GM12878 (cell line): ENCODE results near the gene DPY19L3. TPM values are rescaled to one million over a fixed set of nuclear protein-coding genes. Genes with fewer than 3 reads are reported as not detected.

Source experiments
- ATAC-seq: fragments of 200-7000 bp; cut with Tn5 transposase; 3 replicates; pipeline ENCODE4 v1.9.1; 2020; ENCODE audit warnings: mild to moderate bottlenecking, moderate library complexity
- BruUV-seq: library from RNA; stranded (reverse); fragments of 400-500 nt; replicated peaks from 2 replicates; lab custom pipeline; 2021; lab: Mats Ljungman, UMichigan
- CTCF ChIA-PET: fragments of 300-600 bp; sonication (Branson Sonifier 250); formaldehyde crosslinking; extraction: SDS; loops from one replicate; lab custom pipeline; 2021; ENCODE audit warnings: inconsistent platforms; lab: Yijun Ruan, JAX
- POLR2A ChIA-PET: fragments of 350-600 bp; formaldehyde crosslinking; extraction: SDS; loops from one replicate; lab custom pipeline; 2021; ENCODE audit warnings: inconsistent platforms; lab: Charles Lee
- RAD21 ChIA-PET: fragments of 300-600 bp; sonication (Branson Sonifier 250); formaldehyde crosslinking; loops from one replicate; lab custom pipeline; 2023; ENCODE audit warnings: antibody characterized with exemption; ENCODE audit not compliant: unreplicated experiment; lab: Charles Lee
- SMC1A ChIA-PET: fragments of 300-600 bp; sonication (Branson Sonifier 250); formaldehyde crosslinking; loops from one replicate; lab custom pipeline; 2023; ENCODE audit not compliant: unreplicated experiment, uncharacterized antibody; lab: Charles Lee
- DNase-seq: peaks from one replicate; pipeline ENCODE4 v3.0.0-alpha.2; 2011; ENCODE audit warnings: low read depth, low spot score
- FAIRE-seq: peaks from 3 replicates; lab custom pipeline; 2011; peaks lifted over from hg19 to GRCh38; lab: Jason Lieb, UNC
- H2AFZ ChIP-seq: 2 replicates; pipeline ENCODE4 v1.6.0; 2011; ENCODE audit warnings: low read depth, low read length, control low read depth; ENCODE audit not compliant: control insufficient read depth
- H3K27ac ChIP-seq: 2 replicates; pipeline ENCODE4 v1.5.1; 2011; ENCODE audit warnings: control low read depth; ENCODE audit not compliant: control insufficient read depth, insufficient read depth
- H3K27me3 ChIP-seq, 2 experiments: replicated peaks in 1 of 2; 2 replicates each; pipeline versions ENCODE4 v1.6.0 to v1.6.1; 2011; ENCODE audit warnings: low read length in 1 of 2; ENCODE audit not compliant: control insufficient read depth in 2 of 2, insufficient read depth in 2 of 2
- H3K36me3 ChIP-seq, 2 experiments: 2 replicates each; pipeline ENCODE4 v1.5.1; 2011; ENCODE audit warnings: low read length in 1 of 2; ENCODE audit not compliant: control insufficient read depth in 2 of 2, insufficient read depth in 2 of 2
- H3K4me1 ChIP-seq: 2 replicates; pipeline ENCODE4 v1.6.1; 2011; ENCODE audit warnings: mild to moderate bottlenecking, low read length, moderate library complexity, mixed read lengths; ENCODE audit not compliant: control insufficient read depth, insufficient read depth
- H3K4me2 ChIP-seq: 2 replicates; pipeline ENCODE4 v1.6.0; 2011; ENCODE audit warnings: control low read depth; ENCODE audit not compliant: control insufficient read depth, insufficient read depth
- H3K4me3 ChIP-seq: fragments of 200-600 bp; sonication (generic); 2 replicates; pipeline ENCODE4 v1.5.1; 2016
- H3K79me2 ChIP-seq: 2 replicates; pipeline ENCODE4 v1.6.0; 2011; ENCODE audit warnings: low read length; ENCODE audit not compliant: control insufficient read depth, insufficient read depth
- H3K9ac ChIP-seq: 2 replicates; pipeline ENCODE4 v1.8.0; 2011; ENCODE audit warnings: low read length, control low read depth, mixed read lengths; ENCODE audit not compliant: control insufficient read depth, insufficient read depth
- H3K9me3 ChIP-seq: replicated peaks from 3 replicates; pipeline ENCODE4 v1.5.1; 2011; ENCODE audit warnings: mild to moderate bottlenecking, low read length; ENCODE audit not compliant: control insufficient read depth, insufficient read depth
- H4K20me1 ChIP-seq: 2 replicates; pipeline ENCODE4 v1.6.0; 2011; ENCODE audit not compliant: control insufficient read depth, insufficient read depth
- BACH1 ChIP-seq: fragments of 450-650 bp; IDR thresholded peaks from 2 replicates; pipeline ENCODE4 v1.6.1; 2017; ENCODE audit warnings: mild to moderate bottlenecking, borderline replicate concordance
- BHLHE40 ChIP-seq, 2 experiments: fragments of 450-650 bp in 1 of 2; IDR thresholded peaks; 2 replicates each; pipeline ENCODE4 v1.6.1; 2011 to 2017; ENCODE audit warnings: low read depth in 2 of 2, borderline replicate concordance in 1 of 2, improper control_type of control experiment in 1 of 2, low read length in 1 of 2, mild to moderate bottlenecking in 1 of 2
- NR2C1 ChIP-seq: fragments of 450-650 bp; IDR thresholded peaks from 2 replicates; pipeline ENCODE4 v1.6.1; 2017; ENCODE audit warnings: antibody characterized with exemption, mild to moderate bottlenecking, moderate library complexity
- POLR2A ChIP-seq: IDR thresholded peaks from 2 replicates; pipeline ENCODE4 v1.6.1; 2011; ENCODE audit warnings: low read depth, mild to moderate bottlenecking, low read length
- ZNF24 ChIP-seq: fragments of 450-650 bp; IDR thresholded peaks from 2 replicates; pipeline ENCODE4 v1.6.1; 2017; ENCODE audit warnings: antibody characterized with exemption, mild to moderate bottlenecking
- WGBS: methylation state at CpG from one replicate; pipeline ENCODE4 v1.1.6; 2016; ENCODE audit warnings: low lambda C conversion rate; ENCODE audit not compliant: insufficient replicate concordance, insufficient coverage; ENCODE audit errors: missing lambda C conversion rate; 5-methylcytosine and 5-hydroxymethylcytosine counted together
- in situ Hi-C: fragments of 300-500 bp; cut with MboI; formaldehyde crosslinking; loops from 9 replicates; pipeline ENCODE4 v1.14.3; 2018; ENCODE audit warnings: mixed read lengths
- intact Hi-C: fragments of 100-400 bp; cut with micrococcal nuclease; formaldehyde crosslinking; loops from one replicate; pipeline ENCODE4 v1.14.2; 2022; ENCODE audit not compliant: unreplicated experiment
- polyA plus RNA-seq, 11 experiments: library from polyadenylated mRNA; depleted of rRNA in 4 of 11; unstranded in 6 of 11; stranded (reverse) in 5 of 11; fragments of >200 nt; fragmentation: Nextera tagmentation in 4 of 11; fragmentation: Illumina TruSeq in 1 of 11; extraction: Ambion mirVana in 4 of 11; extraction: Trizol in 1 of 11; gene quantifications; 1 replicate in 1 of 11; 2 replicates in 10 of 11; pipeline versions ENCODE4 v1.2.1 to v1.2.3, GENCODE V29; 2011 to 2016; ENCODE audit warnings: inconsistent platforms in 2 of 11, missing spikeins in 2 of 11, low read depth in 1 of 11
- total RNA-seq, 4 experiments: library from RNA; depleted of rRNA in 3 of 4; stranded (reverse); fragments of >200 nt in 3 of 4; fragmentation: Illumina TruSeq in 1 of 4; extraction: Trizol in 1 of 4; gene quantifications; 2 replicates each; pipeline versions ENCODE4 v1.2.1 to v1.2.3, GENCODE V29; 2013 to 2021
- TF ChIP-seq, protein P1 (sequence below): IDR thresholded peaks from 2 replicates; pipeline ENCODE4 v1.6.1; 2012; ENCODE audit warnings: mild to moderate bottlenecking, low read depth, low read length

DPY19L3 gene
- total and polyA plus RNA-seq, 10 of the 15 experiments (the other 5 are each of a cell fraction or from before 2014, with no cell fraction given) = 2.5 to 30.2 (median 13.7) TPM

DNA sequence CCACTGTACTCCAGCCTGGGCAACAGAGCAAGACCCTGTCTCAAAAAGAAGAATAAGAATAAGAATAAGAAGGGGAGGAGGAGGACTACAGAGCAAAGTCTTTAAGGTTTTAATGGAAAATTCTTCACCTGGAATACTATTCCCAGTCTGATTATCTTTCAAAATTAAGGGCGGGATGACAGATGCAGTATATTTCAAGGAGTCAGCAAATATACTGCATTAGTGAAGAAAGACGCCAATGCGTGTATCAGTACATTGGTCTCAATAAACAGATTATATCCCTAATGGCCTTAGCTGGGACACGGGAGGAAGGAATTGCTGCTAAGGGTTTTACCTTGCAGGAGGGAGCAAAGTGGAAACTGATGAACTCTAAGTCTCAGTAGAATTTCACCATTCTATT is 121.3 kb downstream of the DPY19L3 start:
- Histone ChIP-seq H3K27ac (no peak overlapping the region), H3K79me2 (no peaks in the 10 kb centered on the region), H3K9me3 (no peaks in the 10 kb centered on the region; the same call in 2 of the 3 replicates), H3K4me3 (no peak overlapping the region), H3K4me2 (no peak overlapping the region), H2AFZ (no peak overlapping the region), H3K27me3 (no peaks in the 10 kb centered on the region), H3K36me3 (no peaks in the 10 kb centered on the region), H3K9ac (no peak overlapping the region), H4K20me1 (no peaks in the 10 kb centered on the region), H3K4me1 (no peaks in the 10 kb centered on the region)
- POLR2A ChIA-PET = no interaction called here
- DNase-seq (no peak), FAIRE-seq (no peak), ATAC-seq (no peak)
- CTCF ChIA-PET = no interaction called here
- BruUV-seq = no TSS peak
- RAD21 ChIA-PET = no interaction called here
- SMC1A ChIA-PET = no interaction called here
- 74% methylated on average over 4 of the region's 4 CpGs for WGBS
- intact Hi-C loops (no loop called here), in situ Hi-C loops (no loop called here)
- TF ChIP-seq NR2C1 (no peak), ZNF24 (no peak), POLR2A (no peak), BHLHE40 (IDR thresholded peaks at IDR 0.05; ENCODE audit: borderline replicate concordance in 1 of 2, low read depth in 2 of 2, low read length in 1 of 2) (no peak), BACH1 (no peak)
- TF ChIP-seq, protein P1, sequence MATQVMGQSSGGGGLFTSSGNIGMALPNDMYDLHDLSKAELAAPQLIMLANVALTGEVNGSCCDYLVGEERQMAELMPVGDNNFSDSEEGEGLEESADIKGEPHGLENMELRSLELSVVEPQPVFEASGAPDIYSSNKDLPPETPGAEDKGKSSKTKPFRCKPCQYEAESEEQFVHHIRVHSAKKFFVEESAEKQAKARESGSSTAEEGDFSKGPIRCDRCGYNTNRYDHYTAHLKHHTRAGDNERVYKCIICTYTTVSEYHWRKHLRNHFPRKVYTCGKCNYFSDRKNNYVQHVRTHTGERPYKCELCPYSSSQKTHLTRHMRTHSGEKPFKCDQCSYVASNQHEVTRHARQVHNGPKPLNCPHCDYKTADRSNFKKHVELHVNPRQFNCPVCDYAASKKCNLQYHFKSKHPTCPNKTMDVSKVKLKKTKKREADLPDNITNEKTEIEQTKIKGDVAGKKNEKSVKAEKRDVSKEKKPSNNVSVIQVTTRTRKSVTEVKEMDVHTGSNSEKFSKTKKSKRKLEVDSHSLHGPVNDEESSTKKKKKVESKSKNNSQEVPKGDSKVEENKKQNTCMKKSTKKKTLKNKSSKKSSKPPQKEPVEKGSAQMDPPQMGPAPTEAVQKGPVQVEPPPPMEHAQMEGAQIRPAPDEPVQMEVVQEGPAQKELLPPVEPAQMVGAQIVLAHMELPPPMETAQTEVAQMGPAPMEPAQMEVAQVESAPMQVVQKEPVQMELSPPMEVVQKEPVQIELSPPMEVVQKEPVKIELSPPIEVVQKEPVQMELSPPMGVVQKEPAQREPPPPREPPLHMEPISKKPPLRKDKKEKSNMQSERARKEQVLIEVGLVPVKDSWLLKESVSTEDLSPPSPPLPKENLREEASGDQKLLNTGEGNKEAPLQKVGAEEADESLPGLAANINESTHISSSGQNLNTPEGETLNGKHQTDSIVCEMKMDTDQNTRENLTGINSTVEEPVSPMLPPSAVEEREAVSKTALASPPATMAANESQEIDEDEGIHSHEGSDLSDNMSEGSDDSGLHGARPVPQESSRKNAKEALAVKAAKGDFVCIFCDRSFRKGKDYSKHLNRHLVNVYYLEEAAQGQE = no peak
